Vagina (tissue), 2 donors: ENCODE measurements around the gene PIGQ.

ENCODE experiments used
- CTCF ChIP-seq, 3 experiments: fragments of 450-650 bp in 2 of 3; fragments of 200-600 bp in 1 of 3; sonication (generic) in 1 of 3; IDR thresholded peaks; one replicate each; pipeline ENCODE4 v1.5.1; 2017 to 2019; ENCODE audit warnings: antibody characterized with exemption in 3 of 3, mild to moderate bottlenecking in 2 of 3, moderate library complexity in 2 of 3
- POLR2A ChIP-seq, 2 donors: fragments of 450-650 bp; IDR thresholded peaks; one replicate each; pipeline ENCODE4 v1.6.1; 2017; ENCODE audit warnings: antibody characterized with exemption in 2 of 2, mild to moderate bottlenecking in 2 of 2, moderate library complexity in 2 of 2

GRCh38 chr16:561413-561794, 8.4 kb upstream of the PIGQ start:
- no peak for TF ChIP-seq CTCF (IDR thresholded peaks at IDR 0.05)
- TF ChIP-seq POLR2A (IDR thresholded peaks at IDR 0.05): no peak
